GM19240 (cell line): ENCODE data around the gene MCF2L.

Experiments
- DNase-seq: peaks from one replicate; pipeline ENCODE4 v3.0.0; 2011; ENCODE audit warnings: low spot score; ENCODE audit not compliant: insufficient read length

Gene MCF2L

DNA sequence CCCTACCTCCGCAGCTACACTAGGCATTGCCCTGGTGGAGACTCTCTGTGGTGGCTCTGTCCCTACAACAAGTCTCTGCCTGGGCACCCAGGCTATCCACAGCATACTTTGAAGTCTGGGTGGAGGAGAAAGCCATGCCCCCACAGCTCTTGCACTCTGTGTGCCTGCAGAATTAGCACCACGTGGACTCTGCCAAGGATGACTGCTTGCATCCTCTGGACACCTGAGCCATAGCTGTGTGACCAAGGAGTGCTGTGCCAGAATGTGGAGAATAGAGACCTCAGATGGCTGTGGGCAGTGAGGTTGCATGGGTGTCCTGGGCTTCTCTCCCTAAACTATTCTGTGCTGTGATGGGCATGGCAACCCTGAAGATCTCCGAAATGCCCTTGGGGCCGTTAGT lies 21.2 kb upstream of the MCF2L start:
- no peak for DNase-seq

DNA sequence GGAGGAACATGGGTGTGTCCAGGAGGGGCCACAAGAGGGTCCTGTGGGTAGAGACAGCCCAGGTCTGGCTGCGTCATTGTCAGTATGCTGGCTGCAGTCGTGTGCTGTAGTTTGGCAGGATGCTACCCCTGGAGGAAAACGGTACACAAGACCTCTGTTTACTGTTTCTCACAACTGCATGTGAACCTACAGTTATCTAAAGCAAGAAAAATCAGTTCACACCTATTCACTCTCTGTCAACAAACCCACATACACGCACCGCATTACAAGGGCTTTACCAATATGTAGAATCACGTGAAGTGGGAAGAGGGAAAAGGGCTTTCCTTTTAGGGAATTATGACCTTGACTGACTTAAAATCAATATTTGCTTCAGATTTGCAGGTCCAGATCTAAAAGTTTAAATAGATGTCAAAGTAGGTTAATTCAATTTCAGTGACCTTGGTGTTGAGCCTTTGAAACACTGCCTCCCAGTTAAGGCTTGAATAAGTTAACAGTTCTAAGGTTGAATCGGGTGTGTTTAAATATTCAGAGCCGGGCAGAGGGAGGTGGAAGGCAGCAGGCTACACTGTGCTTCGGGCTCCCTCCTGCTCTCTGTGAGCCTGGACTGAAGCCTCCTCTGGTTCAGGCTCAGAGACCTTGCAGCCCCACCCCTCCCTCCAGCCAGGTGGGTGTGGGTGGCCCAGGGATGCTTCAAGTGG lies 17.2 kb upstream of the MCF2L start:
- DNase-seq, result no peak

DNA sequence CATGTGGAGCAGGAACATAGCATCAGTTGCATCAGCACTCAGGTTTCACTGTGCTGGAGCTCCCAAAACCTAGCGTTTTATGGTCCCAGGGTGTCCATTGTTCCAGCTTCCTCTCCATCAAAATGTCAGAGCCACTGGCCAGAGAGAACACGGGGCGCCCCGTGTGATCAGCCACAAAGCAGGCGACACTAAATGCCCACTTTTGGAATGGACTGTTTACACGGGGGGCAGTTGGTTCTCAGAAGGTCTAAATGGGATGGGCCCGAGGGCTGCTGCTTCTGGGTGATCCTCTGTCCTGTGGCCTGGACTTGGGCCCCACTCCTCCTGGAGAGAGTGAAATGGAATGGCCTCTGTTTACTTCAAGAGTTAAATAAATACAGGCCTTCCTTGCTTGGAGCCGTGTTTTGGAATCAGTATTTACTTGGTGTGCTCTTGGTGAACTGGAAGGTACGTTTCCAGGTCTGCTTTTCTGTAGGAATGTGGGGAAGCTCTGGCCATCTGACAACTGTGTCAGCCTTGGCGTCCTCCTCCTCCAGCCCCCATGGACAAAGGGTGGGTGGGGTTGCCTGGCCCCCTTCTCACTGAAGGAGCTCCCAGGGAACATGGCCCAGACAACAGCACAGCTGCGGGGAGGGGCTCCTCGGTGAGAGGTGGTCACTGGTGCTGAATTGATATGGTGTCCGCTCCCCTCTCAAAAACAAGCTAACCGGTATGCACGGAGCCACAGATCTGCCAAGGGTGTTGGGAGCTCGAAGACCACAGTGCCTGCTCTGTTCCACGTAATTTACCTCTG lies 16.1 kb upstream of the MCF2L start:
- no peak for DNase-seq

- no peak for DNase-seq
Observed at GRCh38 chr13:112953591-112954487, 15.2 kb upstream of the MCF2L start.

DNA sequence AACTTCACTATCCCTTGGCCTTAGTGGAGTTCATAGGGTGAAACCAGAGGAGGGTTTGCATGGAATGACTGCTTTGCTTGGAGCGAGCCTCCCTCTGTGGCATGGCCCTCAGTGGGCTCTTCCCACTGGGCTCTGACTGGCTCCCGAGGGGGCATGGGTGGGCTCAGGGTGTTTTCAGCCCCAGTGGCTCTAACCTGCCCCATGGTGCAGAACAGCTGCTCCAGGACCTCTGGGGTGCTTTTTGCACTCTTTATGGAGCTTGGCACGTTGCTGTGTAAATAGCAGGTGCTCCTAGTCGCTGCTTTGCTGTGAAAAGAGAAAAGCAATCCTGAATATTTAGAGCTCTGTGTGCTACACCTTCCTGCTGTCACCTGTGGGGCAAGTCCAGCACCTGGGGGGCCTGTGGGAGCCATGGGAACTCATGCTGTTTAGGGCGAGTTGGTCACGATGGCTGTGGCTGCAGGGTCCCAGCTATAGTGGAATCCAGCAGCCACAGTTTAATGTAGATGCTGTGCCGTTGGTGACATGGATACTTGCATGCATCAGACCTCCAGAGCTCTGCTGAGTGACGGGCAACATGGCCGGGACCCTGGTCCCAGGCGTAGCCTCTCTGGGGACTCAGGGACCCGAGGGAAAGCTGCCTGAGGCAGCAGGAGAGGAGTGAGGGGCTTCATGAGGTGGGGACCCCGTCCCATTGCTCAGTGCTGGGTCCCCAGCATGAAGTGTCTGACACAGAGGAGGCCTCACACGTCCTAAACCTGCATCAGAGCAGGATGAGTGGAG lies 14.3 kb upstream of the MCF2L start:
- no peak for DNase-seq

- no peak for DNase-seq
Observed at GRCh38 chr13:112955271-112955937, 13.6 kb upstream of the MCF2L start.

DNA sequence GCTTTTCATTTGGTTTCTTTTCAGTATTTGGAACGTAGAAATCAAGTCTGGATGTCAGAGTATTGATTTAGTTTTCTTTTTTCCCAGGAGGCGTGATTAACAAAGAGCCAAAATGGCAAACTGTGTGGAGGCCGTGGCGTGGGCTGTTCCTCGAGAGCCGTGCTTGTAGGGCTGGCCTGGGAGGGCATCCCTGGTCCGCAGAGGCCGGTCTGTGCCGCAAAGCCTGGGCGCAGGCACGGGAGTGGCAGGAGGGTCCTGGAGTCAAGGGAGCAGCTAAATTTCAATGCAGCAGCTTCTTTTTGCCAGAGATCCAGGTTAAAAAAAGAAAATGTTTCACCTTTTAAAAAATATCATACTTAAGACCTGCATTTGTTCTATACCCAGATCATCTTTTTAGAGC lies 13.1 kb upstream of the MCF2L start:
- no peak for DNase-seq

- no peak for DNase-seq
Observed at GRCh38 chr13:112956571-112957294, 12.3 kb upstream of the MCF2L start.

DNA sequence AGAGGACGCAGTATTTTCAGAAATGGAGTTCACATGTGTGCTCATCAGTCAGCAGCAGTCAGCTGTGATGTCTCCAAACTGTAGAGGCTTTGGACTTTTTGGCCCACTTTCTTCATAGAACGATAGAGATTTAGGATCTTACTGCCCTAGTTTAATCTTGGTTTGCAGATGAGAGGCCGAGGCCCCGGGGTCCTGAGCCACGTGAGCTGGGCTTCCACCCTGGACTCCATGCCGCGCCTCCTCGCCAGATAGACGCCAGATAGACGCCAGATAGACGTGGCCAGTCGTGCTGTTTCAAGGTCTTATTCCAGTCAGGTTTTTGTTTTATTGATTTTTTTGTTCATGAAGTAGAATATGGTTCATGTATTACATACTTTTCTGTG lies 11.7 kb upstream of the MCF2L start:
- DNase-seq, result no peak

- DNase-seq, result no peak
Observed at GRCh38 chr13:112958127-112958989, 10.7 kb upstream of the MCF2L start.

- DNase-seq, result no peak
Observed at GRCh38 chr13:112959206-112959605, 9.8 kb upstream of the MCF2L start.

- no peak for DNase-seq
Observed at GRCh38 chr13:112959701-112960542, 9.1 kb upstream of the MCF2L start.

DNA sequence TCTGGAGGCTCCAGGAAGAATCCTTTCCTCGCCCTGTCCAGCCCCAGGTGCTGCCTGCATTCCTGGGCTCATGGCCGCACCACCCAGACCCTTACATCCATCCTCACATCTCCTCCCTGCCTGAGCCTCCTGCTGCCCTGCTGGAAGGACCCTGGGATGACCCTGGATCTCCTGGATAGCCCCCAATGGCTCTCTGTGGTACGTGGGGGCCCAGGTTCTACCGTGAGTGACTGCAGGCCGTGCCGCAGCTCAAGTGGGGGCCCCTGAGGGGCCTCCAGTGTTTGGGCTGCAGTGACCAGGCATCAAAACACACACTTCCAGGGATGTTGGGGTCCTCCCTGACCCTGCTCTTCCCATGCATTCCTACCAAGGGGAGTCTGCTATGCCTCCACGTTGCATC lies 8.3 kb upstream of the MCF2L start:
- DNase-seq, result no peak

- DNase-seq, result no peak
Observed at GRCh38 chr13:112961457-112962369, 7.3 kb upstream of the MCF2L start.

GRCh38 chr13:112962396-112962795 lies 6.6 kb upstream of the MCF2L start:
- DNase-seq, result no peak

DNA sequence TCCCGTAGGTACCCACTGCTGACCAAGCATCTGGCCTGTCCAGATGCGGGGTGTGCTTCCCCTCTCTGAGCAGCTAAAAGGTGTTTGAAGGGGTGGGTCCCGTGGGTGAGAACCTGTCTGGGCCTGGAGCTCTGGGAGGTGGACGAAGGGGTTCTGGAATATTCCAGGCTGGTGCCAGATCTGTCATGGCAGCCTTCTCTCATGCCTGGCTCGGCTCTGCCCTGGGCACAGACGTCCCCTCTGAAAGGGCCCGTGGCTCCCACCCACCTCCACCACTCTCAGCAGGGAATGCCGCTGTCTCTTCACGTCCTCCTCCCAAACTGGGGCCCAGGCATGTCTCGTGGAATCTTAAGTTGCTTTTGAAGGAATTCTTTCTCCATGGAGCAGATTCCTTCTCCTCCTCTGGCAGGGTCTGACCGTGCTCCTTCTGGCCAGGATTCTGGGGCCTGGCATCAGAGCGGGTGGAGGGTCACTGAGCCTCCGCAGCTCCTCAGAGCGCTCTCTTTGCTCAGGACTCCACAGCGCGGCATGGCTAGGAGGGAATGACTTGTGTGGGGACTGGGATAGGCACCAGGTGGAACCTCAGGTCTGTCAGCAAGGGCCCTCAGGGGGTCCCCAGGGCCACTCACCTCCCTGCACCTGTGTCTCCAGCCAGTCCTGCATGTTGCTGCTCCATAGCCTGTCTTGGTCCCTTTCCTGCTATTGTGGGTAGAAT lies 5.9 kb upstream of the MCF2L start:
- DNase-seq, result no peak
